Mucosa of stomach (tissue), 1 donor: ENCODE results near the gene ANKRD11.
A peak's percentile ranks its signal among the peaks of the same experiment; 100 is the strongest.

Source experiments
- H3K27me3 ChIP-seq: one replicate; pipeline ENCODE4 v1.7.0; 2013; ENCODE audit warnings: mild to moderate bottlenecking, low read length; ENCODE audit not compliant: control insufficient read depth, insufficient read depth
- H3K36me3 ChIP-seq: one replicate; pipeline ENCODE4 v1.7.0; 2013; ENCODE audit warnings: low read length; ENCODE audit not compliant: control insufficient read depth, insufficient read depth
- H3K4me1 ChIP-seq: one replicate; pipeline ENCODE4 v1.7.0; 2013; ENCODE audit warnings: mild to moderate bottlenecking, low read length; ENCODE audit not compliant: control insufficient read depth, insufficient read depth
- H3K4me3 ChIP-seq: one replicate; pipeline ENCODE4 v1.7.0; 2013; ENCODE audit warnings: low read length
- H3K9ac ChIP-seq: one replicate; pipeline ENCODE4 v1.7.0; 2013; ENCODE audit warnings: mild to moderate bottlenecking, low read length, moderate library complexity
- H3K9me3 ChIP-seq: one replicate; pipeline ENCODE4 v1.7.0; 2013; ENCODE audit warnings: mild to moderate bottlenecking, low read length, moderate library complexity; ENCODE audit not compliant: control insufficient read depth
- donor health status: Pancreatic carcinoma.

Gene ANKRD11

DNA sequence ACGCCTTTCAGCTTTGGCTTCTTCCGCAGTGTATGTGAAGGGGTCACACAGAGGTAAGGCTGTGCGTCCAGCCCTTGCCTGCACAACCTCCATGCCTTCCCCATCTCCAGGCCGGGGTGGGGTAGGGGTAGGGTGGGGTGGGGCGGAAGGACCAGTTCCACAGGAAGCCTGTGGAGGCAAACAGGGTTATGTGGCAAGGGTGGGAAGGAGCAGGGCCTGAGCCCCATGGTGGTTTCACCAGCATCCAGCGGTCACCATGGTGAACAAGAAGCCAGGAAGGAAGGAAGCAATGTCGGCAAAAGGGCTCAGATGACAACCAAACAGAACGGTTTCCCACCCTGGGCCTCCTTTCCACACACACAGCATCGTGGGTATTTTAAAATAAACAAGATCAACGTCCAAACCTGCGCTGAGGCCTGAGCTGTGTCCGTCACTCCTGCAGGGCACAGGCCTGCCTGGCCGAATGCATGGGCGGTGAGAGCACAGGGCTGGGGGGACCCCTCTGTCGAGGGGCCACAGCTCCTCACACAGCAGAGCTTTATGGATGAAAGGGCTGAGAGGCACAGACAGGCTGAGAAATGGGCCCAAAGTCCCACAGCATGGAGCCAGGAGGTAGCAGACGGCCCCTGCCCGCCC is 192.3 kb downstream of the ANKRD11 start:
- H3K27me3 ChIP-seq, result no peaks in the 10 kb centered on the region
- H3K4me3 ChIP-seq, result no peak overlapping the region
- H3K4me1 ChIP-seq, result peaks cover 53% of the 10 kb centered on the region
- peaks cover 1% of the 10 kb centered on the region for H3K36me3 ChIP-seq
- H3K9ac ChIP-seq, result peak overlapping the region; percentile 28
- H3K9me3 ChIP-seq, result no peaks in the 10 kb centered on the region

DNA sequence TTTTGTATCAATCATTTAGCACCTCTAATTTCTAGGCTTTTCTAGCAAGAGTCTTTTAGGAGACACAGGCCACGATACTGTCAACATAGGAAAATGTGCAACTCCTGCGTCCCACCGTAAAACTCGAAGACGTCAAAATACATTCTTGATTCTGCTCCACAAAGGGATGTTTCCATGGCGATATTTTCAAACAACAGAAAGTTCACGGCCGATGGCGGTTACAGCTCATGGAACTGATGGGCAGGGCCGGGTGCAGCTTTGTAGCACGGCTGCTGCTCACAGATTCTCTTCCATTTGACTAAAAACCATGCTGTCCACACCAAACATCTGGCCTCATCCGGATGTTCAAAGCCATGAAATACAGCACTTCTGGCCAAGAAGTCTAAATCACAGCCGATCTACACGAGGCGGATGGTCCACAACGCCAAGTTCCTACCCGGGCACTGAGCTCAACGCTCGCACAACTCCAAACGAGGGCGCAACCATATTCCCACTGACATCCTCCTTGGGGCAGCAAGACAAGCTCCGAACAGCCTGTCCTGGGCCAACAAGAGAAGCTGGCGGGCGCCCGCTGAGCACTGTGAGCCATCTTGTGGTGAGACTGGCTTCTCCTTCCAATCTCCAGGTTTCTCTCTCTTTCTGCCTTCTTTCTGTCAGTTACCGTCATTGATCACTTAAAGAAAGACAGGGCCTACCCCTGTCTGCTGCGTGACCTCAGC is 193.0 kb downstream of the ANKRD11 start:
- Histone ChIP-seq H3K9ac (no peak overlapping the region), H3K9me3 (no peaks in the 10 kb centered on the region), H3K4me3 (no peak overlapping the region), H3K27me3 (no peaks in the 10 kb centered on the region), H3K36me3 (no peaks in the 10 kb centered on the region), H3K4me1 (peaks cover 51% of the 10 kb centered on the region)

DNA sequence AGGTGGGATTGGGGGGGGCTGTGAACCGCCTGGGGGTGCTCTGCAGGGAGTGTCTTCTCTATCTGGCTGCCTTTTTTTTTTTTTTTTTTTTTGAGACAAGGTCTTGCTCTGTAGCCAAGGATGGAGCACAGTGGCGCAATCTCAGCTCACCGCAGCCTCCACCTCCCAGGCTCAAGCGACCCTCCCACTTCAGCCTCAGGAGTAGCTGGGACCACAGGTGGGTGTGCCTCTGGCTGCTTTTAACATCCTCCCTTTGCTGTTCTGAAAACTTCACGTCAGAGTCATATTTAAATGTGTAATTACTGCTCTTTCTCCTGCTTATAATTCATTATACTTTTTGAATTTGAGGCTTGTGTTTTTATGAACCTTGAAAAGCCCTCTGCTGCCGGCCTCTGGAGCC is 194.4 kb downstream of the ANKRD11 start:
- Histone ChIP-seq H3K27me3 (no peaks in the 10 kb centered on the region), H3K4me1 (peaks cover 38% of the 10 kb centered on the region), H3K36me3 (no peaks in the 10 kb centered on the region), H3K4me3 (no peak overlapping the region), H3K9me3 (no peaks in the 10 kb centered on the region), H3K9ac (no peak overlapping the region)

DNA sequence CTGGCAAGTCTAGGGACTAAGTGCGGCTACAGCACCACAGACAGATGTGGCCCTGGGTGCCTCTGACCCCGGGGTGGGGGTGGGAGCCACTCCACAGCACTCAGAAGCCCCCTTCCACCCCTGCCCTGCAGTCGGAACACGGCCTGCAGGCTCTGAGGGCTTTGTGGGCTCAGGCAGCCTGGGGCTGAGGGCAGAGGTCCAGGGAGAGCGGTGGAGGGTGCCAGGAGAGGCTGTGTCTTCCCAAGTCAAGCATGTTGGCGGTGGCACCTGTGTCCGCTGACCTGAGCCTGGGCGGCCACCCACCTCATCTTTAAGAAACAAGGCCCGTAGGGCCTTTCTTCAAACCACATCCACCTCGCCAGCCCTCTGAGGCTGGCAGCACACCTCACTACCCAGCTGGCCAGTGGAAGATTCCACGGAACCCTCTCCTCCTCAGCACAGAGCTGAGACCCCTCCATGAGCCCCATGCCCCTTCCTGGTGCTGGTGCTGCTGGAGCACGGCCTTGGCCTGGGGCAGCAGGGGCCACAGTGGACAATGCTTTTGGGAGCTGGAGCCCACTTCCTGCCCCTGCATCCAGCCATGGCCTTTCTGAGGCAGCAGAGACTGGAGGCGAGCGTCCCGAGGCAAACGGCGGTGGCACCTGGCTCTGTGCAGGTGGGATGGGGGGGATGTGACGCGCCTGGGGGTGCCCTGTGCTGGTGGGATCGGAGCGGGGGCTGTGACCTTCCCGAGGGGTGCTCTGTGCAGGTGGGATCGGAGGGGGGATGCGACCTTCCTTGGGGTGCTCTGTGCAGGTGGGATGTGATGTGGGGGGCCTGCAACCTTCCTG is 195.1 kb downstream of the ANKRD11 start:
- H3K4me3 ChIP-seq, result no peak overlapping the region
- peaks cover 31% of the 10 kb centered on the region for H3K4me1 ChIP-seq
- no peak overlapping the region for H3K9ac ChIP-seq
- no peaks in the 10 kb centered on the region for H3K9me3 ChIP-seq
- no peaks in the 10 kb centered on the region for H3K27me3 ChIP-seq
- no peaks in the 10 kb centered on the region for H3K36me3 ChIP-seq

DNA sequence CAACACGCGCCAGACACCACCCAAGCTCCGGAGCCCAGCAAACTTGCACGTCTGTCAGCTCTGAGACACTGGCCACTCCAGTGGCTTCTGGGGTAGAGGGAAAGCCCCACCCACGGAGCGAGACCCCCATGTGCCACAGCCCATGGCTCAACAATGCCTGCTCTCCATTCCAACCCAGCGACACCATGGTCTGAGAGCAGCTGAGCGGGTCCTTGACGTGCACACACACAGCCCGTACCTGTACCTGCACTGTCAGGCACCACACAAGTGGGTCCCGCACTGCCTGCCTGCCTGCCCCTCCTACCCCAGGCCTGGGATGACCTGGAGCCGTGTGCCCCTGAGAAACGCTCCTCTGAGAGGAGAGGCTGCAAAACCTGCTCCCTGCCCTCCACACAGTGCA is 195.9 kb downstream of the ANKRD11 start:
- Histone ChIP-seq H3K4me1 (peaks cover 26% of the 10 kb centered on the region), H3K36me3 (no peaks in the 10 kb centered on the region), H3K27me3 (no peaks in the 10 kb centered on the region), H3K4me3 (no peak overlapping the region), H3K9me3 (no peaks in the 10 kb centered on the region), H3K9ac (no peak overlapping the region)

DNA sequence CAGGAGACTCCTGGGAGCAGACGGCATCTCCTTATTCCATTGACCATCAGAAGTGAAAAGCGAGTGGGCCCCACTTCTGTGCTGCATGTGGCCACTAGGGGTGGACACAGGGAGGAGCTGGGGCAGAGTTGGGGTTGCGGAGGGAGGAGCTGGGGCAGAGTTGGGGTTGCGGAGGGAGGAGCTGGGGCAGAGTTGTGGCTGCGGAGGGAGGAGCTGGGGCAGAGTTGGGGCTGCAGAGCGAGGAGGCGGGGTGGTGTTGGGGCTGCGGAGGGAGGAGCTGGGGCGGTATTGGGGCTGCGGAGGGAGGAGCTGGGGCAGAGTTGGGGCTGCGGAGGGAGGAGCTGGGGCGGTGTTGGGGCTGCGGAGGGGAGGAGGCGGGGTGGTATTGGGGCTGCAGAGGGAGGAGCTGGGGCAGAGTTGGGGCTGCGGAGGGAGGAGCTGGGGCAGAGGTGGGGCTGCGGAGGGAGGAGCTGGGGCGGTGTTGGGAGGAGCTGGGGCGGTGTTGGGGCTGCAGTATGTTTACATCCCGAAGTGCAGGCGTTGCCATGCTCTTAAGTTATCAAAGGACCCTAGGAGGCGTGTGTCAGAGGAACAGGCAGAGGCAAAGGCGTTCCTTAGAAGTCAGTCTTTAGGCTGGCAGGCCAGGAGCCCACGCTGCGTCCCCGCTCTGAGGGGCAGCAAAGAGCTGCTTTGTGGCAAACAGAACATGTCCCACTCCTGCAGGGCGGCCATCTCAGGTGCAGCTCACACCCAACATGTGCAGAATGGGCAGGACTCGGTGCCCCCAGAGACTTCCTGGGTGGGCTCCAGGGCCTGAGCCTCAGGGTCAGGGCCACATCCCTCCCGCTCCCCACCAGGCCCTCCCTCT is 196.9 kb downstream of the ANKRD11 start:
- no peaks in the 10 kb centered on the region for H3K27me3 ChIP-seq
- no peak overlapping the region for H3K4me3 ChIP-seq
- no peak overlapping the region for H3K9ac ChIP-seq
- H3K4me1 ChIP-seq, result peaks cover 26% of the 10 kb centered on the region
- no peaks in the 10 kb centered on the region for H3K36me3 ChIP-seq
- H3K9me3 ChIP-seq, result no peaks in the 10 kb centered on the region

DNA sequence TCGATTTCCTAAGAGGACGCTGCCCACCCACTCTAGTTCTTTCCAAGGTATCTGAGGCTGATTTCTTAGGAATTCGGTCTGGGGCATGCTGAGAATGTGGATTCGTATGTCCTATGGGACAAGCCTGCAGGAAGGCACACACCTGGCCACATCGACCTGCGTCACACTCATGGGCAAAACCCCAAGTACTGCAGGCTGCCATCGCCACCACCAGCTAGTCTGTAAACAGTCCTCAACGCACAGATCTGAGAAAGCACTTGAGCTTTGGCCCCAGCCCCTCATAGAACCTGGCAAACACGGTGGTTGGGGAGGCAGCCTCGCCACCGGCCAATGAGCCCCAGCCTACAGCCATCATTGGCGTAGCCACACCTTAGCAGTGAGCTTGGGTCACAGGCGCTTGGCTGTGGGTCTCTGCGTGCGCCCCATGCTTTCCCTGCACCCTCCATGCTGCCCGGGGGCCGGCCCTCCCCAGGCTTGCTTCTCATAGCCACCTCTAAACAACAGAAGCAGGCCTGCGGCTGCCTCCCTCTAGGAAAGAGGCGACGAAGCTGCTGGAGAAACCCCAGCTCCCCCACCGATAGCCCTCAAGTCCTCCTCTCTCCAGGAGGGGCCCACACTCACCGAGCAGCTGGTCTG is 197.8 kb downstream of the ANKRD11 start:
- no peak overlapping the region for H3K9ac ChIP-seq
- no peak overlapping the region for H3K4me3 ChIP-seq
- no peaks in the 10 kb centered on the region for H3K9me3 ChIP-seq
- H3K4me1 ChIP-seq, result peaks cover 18% of the 10 kb centered on the region
- peaks cover 5% of the 10 kb centered on the region for H3K36me3 ChIP-seq
- no peaks in the 10 kb centered on the region for H3K27me3 ChIP-seq

DNA sequence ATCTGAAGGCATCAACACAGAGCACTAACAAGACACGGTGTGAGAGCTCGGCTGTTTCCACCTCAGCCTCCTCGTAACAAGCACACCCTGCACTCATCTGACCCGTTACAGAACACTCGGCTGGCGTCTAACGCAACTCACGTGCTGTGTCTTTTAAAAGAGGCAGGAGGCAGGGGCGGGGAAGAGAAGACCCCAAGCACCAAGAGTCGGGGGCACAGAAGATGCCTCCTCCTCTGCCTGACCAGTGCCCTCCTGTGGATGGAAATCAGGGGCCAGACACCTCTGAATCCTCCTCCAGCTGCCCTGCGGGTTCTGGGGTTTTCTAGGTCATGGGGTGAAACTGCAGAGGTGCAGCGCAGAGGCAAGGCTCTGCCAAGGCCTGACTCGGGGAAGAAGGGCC is 198.6 kb downstream of the ANKRD11 start:
- no peak overlapping the region for H3K9ac ChIP-seq
- no peak overlapping the region for H3K4me3 ChIP-seq
- peaks cover 18% of the 10 kb centered on the region for H3K4me1 ChIP-seq
- H3K9me3 ChIP-seq, result no peaks in the 10 kb centered on the region
- H3K27me3 ChIP-seq, result no peaks in the 10 kb centered on the region
- H3K36me3 ChIP-seq, result peaks cover 5% of the 10 kb centered on the region

DNA sequence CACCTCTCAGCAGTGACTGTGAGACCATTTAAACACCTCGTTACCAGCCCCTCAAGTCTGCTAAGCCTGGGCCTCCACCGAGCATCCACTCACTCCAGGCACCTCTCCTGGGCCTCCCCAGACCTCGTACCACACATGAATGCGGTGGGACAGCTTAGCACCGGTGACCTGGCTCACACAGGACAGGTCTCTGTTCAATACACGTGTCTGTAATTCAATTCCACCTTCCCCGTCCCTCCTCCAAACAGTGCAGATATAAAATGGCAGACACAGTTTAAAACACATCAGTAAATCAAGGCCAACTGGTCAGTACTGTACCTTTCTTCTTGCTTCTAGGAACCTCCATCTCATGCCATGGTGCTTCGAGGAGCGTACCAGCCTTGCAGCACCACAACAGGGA is 199.0 kb downstream of the ANKRD11 start:
- Histone ChIP-seq H3K4me3 (no peak overlapping the region), H3K4me1 (peaks cover 18% of the 10 kb centered on the region), H3K9ac (no peak overlapping the region), H3K36me3 (peaks cover 6% of the 10 kb centered on the region), H3K27me3 (no peaks in the 10 kb centered on the region), H3K9me3 (no peaks in the 10 kb centered on the region)

DNA sequence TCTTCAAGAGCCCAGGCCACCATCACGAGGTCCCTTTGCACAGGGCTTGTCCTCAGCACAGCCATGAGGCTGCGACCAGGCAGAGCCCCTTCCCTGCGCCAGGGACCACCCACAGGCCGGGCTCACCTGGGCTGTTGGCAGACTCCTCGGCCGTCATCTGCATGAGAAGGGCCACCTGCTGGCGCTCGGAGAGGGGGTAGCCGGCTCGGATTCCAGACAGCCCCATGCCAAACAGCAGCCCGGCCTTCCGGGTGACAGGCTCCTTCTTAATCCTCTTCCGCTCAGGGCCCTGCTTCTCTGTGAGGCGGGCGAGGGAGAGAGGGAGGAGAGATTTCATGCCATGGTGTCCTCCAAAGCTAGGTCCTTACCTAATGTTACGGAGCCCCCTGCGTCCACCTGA is 199.5 kb downstream of the ANKRD11 start:
- H3K9me3 ChIP-seq, result no peaks in the 10 kb centered on the region
- peaks cover 18% of the 10 kb centered on the region for H3K4me1 ChIP-seq
- H3K36me3 ChIP-seq, result peaks cover 11% of the 10 kb centered on the region
- no peak overlapping the region for H3K4me3 ChIP-seq
- H3K27me3 ChIP-seq, result no peaks in the 10 kb centered on the region
- no peak overlapping the region for H3K9ac ChIP-seq

DNA sequence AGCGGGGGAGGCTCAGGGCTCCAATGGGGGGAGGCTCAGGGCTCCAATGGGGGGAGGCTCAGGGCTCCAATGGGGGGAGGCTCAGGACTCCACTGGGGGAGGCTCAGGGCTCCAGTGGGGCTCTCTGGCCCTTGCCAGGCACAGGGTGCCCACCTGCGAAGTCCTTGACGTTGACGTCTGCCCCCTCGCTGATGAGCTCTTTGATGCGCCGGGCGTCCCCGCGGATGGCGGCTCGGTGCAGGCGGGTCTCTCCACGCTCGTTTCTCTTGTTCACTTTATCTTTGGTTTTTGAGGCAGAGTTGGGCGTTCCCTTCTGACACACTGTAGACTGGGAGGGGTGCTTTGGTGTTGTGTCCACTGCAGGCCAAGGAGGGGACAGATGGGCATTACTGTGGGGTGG is 199.9 kb downstream of the ANKRD11 start:
- Histone ChIP-seq H3K36me3 (peaks cover 14% of the 10 kb centered on the region), H3K9ac (no peak overlapping the region), H3K27me3 (no peaks in the 10 kb centered on the region), H3K9me3 (no peaks in the 10 kb centered on the region), H3K4me3 (no peak overlapping the region), H3K4me1 (peaks cover 18% of the 10 kb centered on the region)
